Measurements from ENCODE around the gene TMPRSS4.

TMPRSS4 gene

DNA sequence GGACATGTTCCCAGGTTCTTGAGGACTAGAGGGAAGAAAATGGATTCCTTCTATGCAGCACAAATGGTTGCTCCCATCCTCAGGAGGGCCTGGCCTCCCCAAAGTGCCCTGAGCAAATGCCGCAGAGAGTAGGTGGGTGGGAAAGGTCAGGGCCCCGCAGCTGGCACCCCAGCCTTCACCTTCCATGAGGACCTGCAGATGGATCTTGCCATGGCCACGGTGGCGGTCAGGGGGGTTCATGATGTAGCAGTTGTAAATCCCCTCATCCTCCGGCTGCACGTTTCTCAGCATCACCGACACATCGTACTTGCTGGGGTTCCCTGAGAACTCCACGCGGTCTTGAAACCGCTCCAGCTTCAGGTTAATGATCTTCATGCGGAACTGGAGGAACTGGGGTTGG lies 91.0 kb downstream of the TMPRSS4 start:
- H3K27ac ChIP-seq (ENCODE audit: low read length), result no peak overlapping the region
- H2AFZ ChIP-seq (ENCODE audit: low read depth, low read length), result no peak overlapping the region
- peaks cover 12% of the 10 kb centered on the region for H3K27me3 ChIP-seq (ENCODE audit: low read depth, low read length)
- no peak for TF ChIP-seq EZH2phosphoT487 (IDR thresholded peaks at IDR 0.05; ENCODE audit: low read depth)
- TF ChIP-seq, protein P1, sequence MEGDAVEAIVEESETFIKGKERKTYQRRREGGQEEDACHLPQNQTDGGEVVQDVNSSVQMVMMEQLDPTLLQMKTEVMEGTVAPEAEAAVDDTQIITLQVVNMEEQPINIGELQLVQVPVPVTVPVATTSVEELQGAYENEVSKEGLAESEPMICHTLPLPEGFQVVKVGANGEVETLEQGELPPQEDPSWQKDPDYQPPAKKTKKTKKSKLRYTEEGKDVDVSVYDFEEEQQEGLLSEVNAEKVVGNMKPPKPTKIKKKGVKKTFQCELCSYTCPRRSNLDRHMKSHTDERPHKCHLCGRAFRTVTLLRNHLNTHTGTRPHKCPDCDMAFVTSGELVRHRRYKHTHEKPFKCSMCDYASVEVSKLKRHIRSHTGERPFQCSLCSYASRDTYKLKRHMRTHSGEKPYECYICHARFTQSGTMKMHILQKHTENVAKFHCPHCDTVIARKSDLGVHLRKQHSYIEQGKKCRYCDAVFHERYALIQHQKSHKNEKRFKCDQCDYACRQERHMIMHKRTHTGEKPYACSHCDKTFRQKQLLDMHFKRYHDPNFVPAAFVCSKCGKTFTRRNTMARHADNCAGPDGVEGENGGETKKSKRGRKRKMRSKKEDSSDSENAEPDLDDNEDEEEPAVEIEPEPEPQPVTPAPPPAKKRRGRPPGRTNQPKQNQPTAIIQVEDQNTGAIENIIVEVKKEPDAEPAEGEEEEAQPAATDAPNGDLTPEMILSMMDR (IDR thresholded peaks at IDR 0.05; ENCODE audit: low read depth, low read length), result no peak
- no peak overlapping the region for H3K4me3 ChIP-seq (ENCODE audit: low read length)
- no peaks in the 10 kb centered on the region for H3K79me2 ChIP-seq (ENCODE audit: low read length)
- H3K4me1 ChIP-seq (ENCODE audit: low read length), result peaks cover 13% of the 10 kb centered on the region
- no peak overlapping the region for H3K4me2 ChIP-seq (ENCODE audit: low read length)
- no peaks in the 10 kb centered on the region for H3K9me3 ChIP-seq (ENCODE audit: insufficient read depth, low read length)
- H3K36me3 ChIP-seq (replicated peaks; ENCODE audit: low read depth, low read length), result no peaks in the 10 kb centered on the region
- H3K9ac ChIP-seq (ENCODE audit: low read length), result no peak overlapping the region
- no peaks in the 10 kb centered on the region for H4K20me1 ChIP-seq (ENCODE audit: insufficient read depth, low read length)

- H3K9ac ChIP-seq (ENCODE audit: low read length), result no peak overlapping the region
- no peak overlapping the region for H3K4me3 ChIP-seq (ENCODE audit: low read length)
- no peaks in the 10 kb centered on the region for H4K20me1 ChIP-seq (ENCODE audit: insufficient read depth, low read length)
- no peak overlapping the region for H3K27ac ChIP-seq (ENCODE audit: low read length)
- H3K27me3 ChIP-seq (ENCODE audit: low read depth, low read length), result peaks cover 9% of the 10 kb centered on the region
- no peaks in the 10 kb centered on the region for H3K79me2 ChIP-seq (ENCODE audit: low read length)
- H3K4me1 ChIP-seq (ENCODE audit: low read length), result peaks cover 9% of the 10 kb centered on the region
- no peaks in the 10 kb centered on the region for H3K9me3 ChIP-seq (ENCODE audit: insufficient read depth, low read length)
- TF ChIP-seq EZH2phosphoT487 (IDR thresholded peaks at IDR 0.05; ENCODE audit: low read depth), result no peak
- TF ChIP-seq, protein P1 (IDR thresholded peaks at IDR 0.05; ENCODE audit: low read depth, low read length), result no peak
- no peak overlapping the region for H2AFZ ChIP-seq (ENCODE audit: low read depth, low read length)
- no peak overlapping the region for H3K4me2 ChIP-seq (ENCODE audit: low read length)
- H3K36me3 ChIP-seq (replicated peaks; ENCODE audit: low read depth, low read length), result no peaks in the 10 kb centered on the region
These were observed 91.4 kb downstream of the TMPRSS4 start for GRCh38 chr11:118168316-118168715.

DNA sequence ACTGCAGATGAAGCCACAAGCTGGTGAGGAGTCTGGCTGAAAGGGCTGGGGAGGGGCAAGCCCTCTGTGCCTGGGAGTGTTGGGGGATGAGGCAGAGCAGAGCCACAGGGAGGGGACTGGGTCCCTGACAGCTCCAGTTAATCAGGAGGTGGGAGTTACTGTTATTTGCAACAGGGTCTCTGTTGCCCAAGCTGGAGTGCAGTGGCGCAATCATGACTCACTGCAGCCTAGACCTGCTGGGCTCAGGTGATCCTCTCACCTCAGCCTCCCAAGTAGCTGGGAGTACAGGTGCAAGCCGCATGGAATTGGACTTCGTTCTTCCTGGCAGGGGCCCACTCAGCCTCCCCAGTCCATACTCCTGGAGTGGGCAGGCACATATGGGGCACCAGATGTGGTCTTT lies 91.9 kb downstream of the TMPRSS4 start:
- Histone ChIP-seq H3K36me3 (replicated peaks; ENCODE audit: low read depth, low read length) (no peaks in the 10 kb centered on the region), H3K4me1 (ENCODE audit: low read length) (peaks cover 6% of the 10 kb centered on the region), H3K9me3 (ENCODE audit: insufficient read depth, low read length) (no peaks in the 10 kb centered on the region), H3K4me3 (ENCODE audit: low read length) (no peak overlapping the region), H3K27ac (ENCODE audit: low read length) (no peak overlapping the region), H3K9ac (ENCODE audit: low read length) (no peak overlapping the region), H3K27me3 (ENCODE audit: low read depth, low read length) (peaks cover 6% of the 10 kb centered on the region), H3K79me2 (ENCODE audit: low read length) (no peaks in the 10 kb centered on the region), H2AFZ (ENCODE audit: low read depth, low read length) (no peak overlapping the region), H4K20me1 (ENCODE audit: insufficient read depth, low read length) (no peaks in the 10 kb centered on the region), H3K4me2 (ENCODE audit: low read length) (no peak overlapping the region)
- TF ChIP-seq, protein P1 (IDR thresholded peaks at IDR 0.05; ENCODE audit: low read depth, low read length), result no peak
- no peak for TF ChIP-seq EZH2phosphoT487 (IDR thresholded peaks at IDR 0.05; ENCODE audit: low read depth)

GRCh38 chr11:118169300-118170140 lies 92.6 kb downstream of the TMPRSS4 start:
- H3K9me3 ChIP-seq (ENCODE audit: insufficient read depth, low read length), result no peaks in the 10 kb centered on the region
- no peak overlapping the region for H3K4me3 ChIP-seq (ENCODE audit: low read length)
- peaks cover 6% of the 10 kb centered on the region; the same call in 1 of the 2 replicates for H3K27me3 ChIP-seq (ENCODE audit: low read depth, low read length)
- H3K79me2 ChIP-seq (ENCODE audit: low read length), result no peaks in the 10 kb centered on the region
- no peak overlapping the region for H2AFZ ChIP-seq (ENCODE audit: low read depth, low read length)
- H3K36me3 ChIP-seq (replicated peaks; ENCODE audit: low read depth, low read length), result no peaks in the 10 kb centered on the region
- H3K27ac ChIP-seq (ENCODE audit: low read length), result no peak overlapping the region
- no peak overlapping the region for H3K9ac ChIP-seq (ENCODE audit: low read length)
- H3K4me2 ChIP-seq (ENCODE audit: low read length), result no peak overlapping the region
- H4K20me1 ChIP-seq (ENCODE audit: insufficient read depth, low read length), result no peaks in the 10 kb centered on the region
- peaks cover 6% of the 10 kb centered on the region for H3K4me1 ChIP-seq (ENCODE audit: low read length)
- TF ChIP-seq, protein P1 (IDR thresholded peaks at IDR 0.05; ENCODE audit: low read depth, low read length), result no peak
- TF ChIP-seq EZH2phosphoT487 (IDR thresholded peaks at IDR 0.05; ENCODE audit: low read depth), result no peak

Data from OCI-LY3 (cell line).